GM19351 (cell line): ENCODE data around the gene MINDY4.

ENCODE experiments used
- ATAC-seq: cut with Tn5 transposase; IDR thresholded peaks from one replicate; pipeline ENCODE4 v1.9.1; 2021; ENCODE audit warnings: mild to moderate bottlenecking, moderate library complexity; ENCODE audit not compliant: unreplicated experiment

MINDY4 gene

DNA sequence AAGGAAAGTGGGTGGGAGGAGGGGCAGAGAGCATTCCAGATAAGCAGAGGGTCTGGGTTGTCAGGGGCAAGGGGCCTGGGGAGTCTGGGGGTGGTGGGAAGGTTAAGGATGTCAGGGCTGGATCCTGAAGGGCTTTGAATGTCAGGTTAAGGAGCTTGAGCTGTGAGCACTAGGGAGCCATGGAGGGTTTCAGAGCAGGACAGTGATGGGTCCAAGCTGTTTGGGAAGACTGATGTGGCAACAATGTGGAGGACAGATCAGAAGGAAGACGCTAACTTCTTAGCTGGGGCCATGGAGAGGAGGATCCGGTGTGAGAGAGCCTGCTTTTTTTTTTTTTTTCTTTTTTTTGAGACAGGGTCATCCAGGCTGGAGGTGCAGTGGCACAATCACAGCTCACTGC is 126.6 kb downstream of the MINDY4 start:
- ATAC-seq = no peak

- no peak for ATAC-seq
Measured at GRCh38 chr7:30898411-30898810, 127.2 kb downstream of the MINDY4 start.

- no peak for ATAC-seq
Measured at GRCh38 chr7:30899066-30899465, 127.8 kb downstream of the MINDY4 start.

DNA sequence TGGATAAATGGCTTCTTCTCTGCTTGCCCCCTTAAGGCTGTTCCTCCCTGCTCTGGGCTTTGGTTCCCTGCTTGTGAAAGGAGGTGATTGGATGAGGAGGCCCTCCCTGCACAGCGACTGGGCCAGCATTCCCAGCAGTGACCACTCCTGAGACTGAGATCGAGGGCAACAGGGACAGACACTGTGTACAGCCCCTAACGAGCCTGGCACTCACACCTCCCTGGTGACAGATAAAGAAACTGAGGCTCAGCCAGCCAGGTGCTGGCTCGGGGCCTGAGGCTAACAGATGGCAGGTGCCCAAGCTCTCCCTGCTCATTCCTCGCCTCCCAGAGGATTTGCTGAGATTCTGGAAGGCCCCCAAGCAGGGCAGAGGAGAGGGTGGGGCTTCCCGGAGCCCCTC is 128.4 kb downstream of the MINDY4 start:
- no peak for ATAC-seq

DNA sequence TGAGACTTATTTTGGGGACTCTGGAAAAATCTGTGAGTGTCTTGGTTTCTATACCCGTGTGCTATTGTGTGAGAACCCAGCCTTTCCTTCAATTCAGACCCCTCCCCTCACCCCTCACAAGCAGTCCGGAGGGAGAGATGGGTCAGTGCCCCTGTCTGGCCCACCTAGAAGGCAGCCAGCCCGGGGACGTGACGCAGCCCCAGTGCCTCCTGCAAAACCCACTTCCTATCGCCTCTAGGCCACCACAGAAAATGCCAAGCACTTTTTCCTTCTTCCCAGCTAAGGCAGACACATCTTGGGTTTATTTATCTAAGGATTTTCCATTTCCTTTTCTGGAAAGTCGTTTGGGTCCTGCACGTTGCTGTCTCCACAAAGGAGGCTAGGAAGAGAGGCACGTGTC is 128.8 kb downstream of the MINDY4 start:
- no peak for ATAC-seq

- ATAC-seq = no peak
Measured at GRCh38 chr7:30900803-30901362, 129.7 kb downstream of the MINDY4 start.

DNA sequence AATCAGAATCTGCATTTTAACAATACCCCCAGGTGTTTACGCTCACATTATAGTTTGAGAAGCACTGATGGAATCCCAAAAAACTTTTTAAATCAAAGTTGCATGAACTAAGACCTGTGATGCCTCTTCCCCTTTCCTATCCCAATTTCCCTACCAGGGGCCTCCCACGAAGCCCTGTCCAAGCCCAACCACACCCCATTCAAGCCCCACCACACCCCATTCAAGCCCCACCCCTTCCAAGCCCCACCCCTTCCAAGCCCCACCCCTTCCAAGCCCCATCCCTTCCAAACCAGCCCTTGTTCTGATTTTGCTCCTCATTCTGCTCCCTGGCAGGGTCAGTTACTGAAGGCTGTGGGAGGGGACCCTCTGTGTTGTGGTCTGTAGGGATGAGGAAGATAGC is 130.6 kb downstream of the MINDY4 start:
- no peak for ATAC-seq

DNA sequence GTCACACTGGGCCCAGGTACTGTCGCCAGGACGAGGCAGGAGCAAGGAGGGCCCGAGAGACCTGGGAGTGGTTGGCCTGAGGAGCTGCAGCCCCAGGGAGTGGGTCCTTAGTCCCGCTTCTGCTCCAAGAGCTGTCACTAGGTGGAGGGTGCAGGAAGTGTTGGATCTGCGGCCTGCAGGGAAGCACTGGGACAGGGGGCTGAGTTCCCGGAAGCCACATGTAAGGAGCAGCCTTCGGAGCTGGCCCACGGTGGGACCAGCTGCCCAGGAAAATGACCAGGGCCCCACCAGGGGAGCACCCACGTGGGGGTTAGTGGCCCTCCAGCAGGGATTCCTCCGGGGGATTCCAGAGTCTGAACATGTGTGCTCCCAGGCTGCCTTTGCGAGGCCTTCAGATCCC is 131.2 kb downstream of the MINDY4 start:
- no peak for ATAC-seq

DNA sequence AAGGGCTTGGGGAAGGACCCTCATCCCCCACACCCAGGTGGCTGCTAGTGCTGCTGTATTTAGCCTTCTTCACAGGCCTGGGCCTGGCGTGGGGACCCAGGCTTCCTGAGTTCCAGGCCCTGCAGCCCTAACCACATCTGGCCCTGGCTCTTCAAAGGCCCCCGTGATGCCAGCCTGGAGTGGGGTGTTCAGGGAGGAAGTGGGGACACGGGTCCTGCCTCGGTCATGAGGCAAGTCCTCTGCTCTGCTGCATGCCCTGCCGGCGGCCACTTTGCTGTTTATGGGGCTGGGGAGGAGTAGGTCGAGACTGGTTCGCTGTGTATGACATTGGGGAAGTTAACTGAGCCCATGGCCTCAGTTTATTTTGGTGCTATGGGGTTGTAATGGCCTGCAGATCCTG is 131.9 kb downstream of the MINDY4 start:
- ATAC-seq = no peak

DNA sequence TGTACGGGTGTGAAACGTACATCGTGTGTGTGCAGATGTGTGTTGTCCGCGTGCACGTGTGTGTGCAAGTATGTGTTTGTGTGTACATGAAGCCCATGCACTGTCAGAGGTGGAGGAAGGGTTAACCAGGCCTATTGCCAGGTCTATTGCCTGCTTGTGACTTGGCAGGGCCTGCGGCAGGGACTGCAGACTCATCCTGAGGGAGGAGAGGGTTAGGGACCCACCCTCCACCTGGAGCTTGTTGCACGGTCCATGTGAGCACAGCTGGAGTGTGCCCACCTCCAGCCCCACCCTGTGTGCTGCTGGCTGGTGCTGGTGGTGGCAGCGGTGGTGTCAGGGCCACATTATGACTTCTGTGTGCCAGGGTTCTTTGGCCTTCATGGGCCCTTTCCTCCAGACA is 133.3 kb downstream of the MINDY4 start:
- ATAC-seq = no peak

GRCh38 chr7:30905078-30906012 is 134.1 kb downstream of the MINDY4 start:
- ATAC-seq = no peak

- ATAC-seq = no peak
Measured at GRCh38 chr7:30906014-30906413, 134.8 kb downstream of the MINDY4 start.

DNA sequence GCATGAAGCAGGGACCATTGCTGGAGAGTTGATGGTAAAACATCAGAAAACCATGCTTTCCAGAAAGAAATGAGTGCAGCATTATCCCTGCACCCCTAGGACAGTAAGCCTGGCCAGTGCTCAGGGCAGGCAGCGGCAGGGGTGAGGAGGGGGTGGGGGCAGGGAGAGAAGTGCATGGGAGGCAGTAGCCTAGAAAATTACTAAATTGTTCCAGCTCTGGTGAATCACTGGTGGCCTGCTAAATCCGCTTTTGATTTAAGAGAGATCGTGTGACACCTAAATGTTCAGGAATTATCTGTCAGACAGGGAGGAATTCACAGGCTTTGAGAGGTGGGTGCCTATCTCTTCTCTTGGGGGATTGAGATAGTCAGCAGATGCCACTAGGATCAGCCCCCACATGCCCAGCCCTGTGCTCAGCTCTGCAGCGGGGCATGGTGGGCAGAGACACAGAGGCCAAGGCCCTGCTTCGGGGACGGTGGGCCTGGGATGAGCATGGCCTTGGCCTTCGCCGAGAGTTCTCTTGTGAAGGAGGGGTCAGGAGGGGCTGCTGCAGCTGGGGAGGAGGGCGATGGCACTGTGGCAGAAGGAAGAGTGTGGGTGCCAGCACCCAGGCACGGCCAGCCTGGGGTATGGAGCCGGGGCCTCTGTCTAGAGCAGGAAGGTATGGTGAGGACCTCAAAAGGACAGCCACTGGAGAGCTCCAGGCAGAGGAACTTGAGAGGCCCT is 135.5 kb downstream of the MINDY4 start:
- ATAC-seq = no peak

- ATAC-seq = no peak
Measured at GRCh38 chr7:30907527-30908267, 136.5 kb downstream of the MINDY4 start.

- ATAC-seq = no peak
Measured at GRCh38 chr7:30908681-30909080, 137.5 kb downstream of the MINDY4 start.

DNA sequence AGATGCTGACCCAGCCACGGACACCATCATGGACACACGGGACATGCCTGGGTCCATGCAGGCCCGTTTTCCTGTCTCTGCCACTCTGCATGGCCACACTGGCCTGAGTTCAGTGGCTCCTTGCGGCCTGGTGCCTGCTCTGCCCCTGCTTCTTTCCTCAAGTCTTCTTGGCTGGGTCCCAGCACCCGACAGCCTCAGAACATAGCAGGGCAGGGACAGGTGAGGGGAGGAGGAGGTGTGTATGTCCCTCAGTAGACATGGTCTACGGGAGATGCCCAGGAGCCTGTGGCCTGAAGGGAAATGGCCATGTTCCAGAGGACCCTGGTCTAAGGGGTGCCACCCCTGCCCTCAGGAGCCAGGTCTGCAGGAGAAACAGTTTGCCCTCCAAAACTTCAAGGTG is 138.2 kb downstream of the MINDY4 start:
- no peak for ATAC-seq

GRCh38 chr7:30910411-30911073 is 139.3 kb downstream of the MINDY4 start:
- no peak for ATAC-seq

GRCh38 chr7:30911133-30911532 is 139.9 kb downstream of the MINDY4 start:
- ATAC-seq = no peak

GRCh38 chr7:30911561-30911969 is 140.3 kb downstream of the MINDY4 start, which contains the start of gene AQP1:
AQP1 (plus strand) TSS chr7:30911853; CDS start chr7:30911910, 57 bp downstream.
- ATAC-seq = no peak

DNA sequence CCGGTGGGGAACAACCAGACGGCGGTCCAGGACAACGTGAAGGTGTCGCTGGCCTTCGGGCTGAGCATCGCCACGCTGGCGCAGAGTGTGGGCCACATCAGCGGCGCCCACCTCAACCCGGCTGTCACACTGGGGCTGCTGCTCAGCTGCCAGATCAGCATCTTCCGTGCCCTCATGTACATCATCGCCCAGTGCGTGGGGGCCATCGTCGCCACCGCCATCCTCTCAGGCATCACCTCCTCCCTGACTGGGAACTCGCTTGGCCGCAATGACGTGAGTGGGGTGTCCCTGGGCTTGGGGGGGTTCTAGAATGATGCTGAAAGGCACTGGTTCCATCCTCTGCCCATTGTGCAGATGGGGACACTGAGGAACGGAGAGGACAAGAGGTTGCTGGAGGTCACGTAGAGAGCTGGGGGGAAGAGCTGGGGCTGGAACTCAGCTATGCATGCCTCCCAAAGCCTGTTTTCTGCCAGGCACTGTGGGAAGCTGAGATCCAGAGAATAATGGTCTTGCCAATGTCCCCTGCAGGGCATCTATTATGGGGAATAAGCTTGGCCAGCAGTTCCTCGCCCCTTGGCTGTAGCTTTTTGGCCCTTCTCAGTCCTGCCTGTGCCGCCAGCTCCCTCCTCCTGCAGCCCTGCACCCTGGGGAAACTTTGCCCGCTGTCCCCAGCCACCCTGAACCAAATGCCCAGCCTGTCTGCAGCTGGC is 141.0 kb downstream of the MINDY4 start:
- ATAC-seq = no peak
